SK-N-SH treated with all-trans-retinoic acid at 6 μM for 48 hours (cell line): ENCODE results near the gene C3orf62.

ENCODE experiments used
- ARNTL ChIP-seq: fragments of 450-650 bp; formaldehyde crosslinking; IDR thresholded peaks from 2 replicates; pipeline ENCODE4 v1.5.0; 2020; ENCODE audit warnings: low read depth, mild to moderate bottlenecking, moderate library complexity, borderline replicate concordance
- CREB5 ChIP-seq: fragments of 250-450 bp; sonication (Bioruptor Pico); IDR thresholded peaks from 2 replicates; pipeline ENCODE4 v1.5.1; 2020; ENCODE audit warnings: low read depth, mild to moderate bottlenecking, moderate library complexity
- ESRRG ChIP-seq: fragments of 250-450 bp; sonication (Bioruptor Pico); IDR thresholded peaks from 2 replicates; pipeline ENCODE4 v1.6.1; 2021; ENCODE audit warnings: mild to moderate bottlenecking
- OSR1 ChIP-seq: fragments of 250-450 bp; sonication (Bioruptor Pico); IDR thresholded peaks from 2 replicates; pipeline ENCODE4 v1.8.0; 2022; ENCODE audit warnings: moderate library complexity, mild to moderate bottlenecking, inconsistent platforms
- PATZ1 ChIP-seq: fragments of 250-450 bp; sonication (Bioruptor Pico); IDR thresholded peaks from 2 replicates; pipeline ENCODE4 v1.8.0; 2020; ENCODE audit warnings: mild to moderate bottlenecking, moderate library complexity, borderline replicate concordance
- RARB ChIP-seq: fragments of 250-450 bp; sonication (Bioruptor Pico); IDR thresholded peaks from 2 replicates; pipeline ENCODE4 v1.8.0; 2021; ENCODE audit warnings: mild to moderate bottlenecking, moderate library complexity
- SNAI2 ChIP-seq: fragments of 250-450 bp; sonication (Bioruptor Pico); IDR thresholded peaks from 2 replicates; pipeline ENCODE4 v1.5.0; 2020; ENCODE audit warnings: mild to moderate bottlenecking, moderate library complexity
- TCF4 ChIP-seq: fragments of 250-450 bp; sonication (Bioruptor Pico); IDR thresholded peaks from 2 replicates; pipeline ENCODE4 v1.8.0; 2021; ENCODE audit warnings: mild to moderate bottlenecking, moderate library complexity, borderline replicate concordance
- TOX ChIP-seq: fragments of 250-450 bp; sonication (Bioruptor Pico); IDR thresholded peaks from 2 replicates; pipeline ENCODE4 v1.8.0; 2021; ENCODE audit warnings: mild to moderate bottlenecking, moderate library complexity, borderline replicate concordance
- ZFP30 ChIP-seq: fragments of 450-650 bp; formaldehyde crosslinking; IDR thresholded peaks from 2 replicates; pipeline ENCODE4 v1.5.0; 2022; ENCODE audit warnings: mild to moderate bottlenecking, moderate library complexity
- ZNF565 ChIP-seq: fragments of 450-650 bp; formaldehyde crosslinking; conservative IDR thresholded peaks from 2 replicates; pipeline ENCODE4 v1.5.0; 2020; ENCODE audit warnings: low read depth, mild to moderate bottlenecking, moderate library complexity
- TF ChIP-seq, protein P1 (sequence below): fragments of 250-450 bp; sonication (Bioruptor Pico); IDR thresholded peaks from 2 replicates; pipeline ENCODE4 v1.8.0; 2021; ENCODE audit warnings: low read depth, mild to moderate bottlenecking, moderate library complexity, borderline replicate concordance

DNA sequence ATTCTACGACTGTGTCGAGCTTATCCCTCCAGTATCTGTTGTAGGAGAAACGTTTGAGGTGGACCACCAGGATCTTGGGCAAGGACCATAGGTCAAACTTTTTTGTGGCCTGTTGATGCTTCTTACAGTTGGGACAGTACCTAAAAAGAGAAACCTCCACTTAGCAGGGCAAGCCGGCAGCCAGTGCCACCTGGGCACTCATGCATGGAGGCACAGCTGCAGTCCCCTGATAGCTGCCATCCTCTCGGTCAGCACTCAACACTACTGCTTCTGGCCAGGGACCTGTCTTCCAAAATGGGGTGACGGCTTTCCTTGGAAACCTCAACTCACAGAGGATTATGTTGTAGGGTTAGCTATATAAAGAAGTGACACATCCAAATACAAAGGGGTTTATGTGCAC lies 7.0 kb upstream of the C3orf62 start:
- no peak for TF ChIP-seq RARB (CRISPR knock-in tag)
- TF ChIP-seq ZFP30: no peak
- TF ChIP-seq SNAI2: no peak
- no peak for TF ChIP-seq ZNF565 (CRISPR knock-in tag)
- no peak for TF ChIP-seq ESRRG (CRISPR knock-in tag)
- no peak for TF ChIP-seq ARNTL (CRISPR knock-in tag)
- TF ChIP-seq TCF4: no peak
- TF ChIP-seq TOX (CRISPR knock-in tag): no peak
- no peak for TF ChIP-seq OSR1 (CRISPR knock-in tag)
- no peak for TF ChIP-seq CREB5
- TF ChIP-seq, protein P1, sequence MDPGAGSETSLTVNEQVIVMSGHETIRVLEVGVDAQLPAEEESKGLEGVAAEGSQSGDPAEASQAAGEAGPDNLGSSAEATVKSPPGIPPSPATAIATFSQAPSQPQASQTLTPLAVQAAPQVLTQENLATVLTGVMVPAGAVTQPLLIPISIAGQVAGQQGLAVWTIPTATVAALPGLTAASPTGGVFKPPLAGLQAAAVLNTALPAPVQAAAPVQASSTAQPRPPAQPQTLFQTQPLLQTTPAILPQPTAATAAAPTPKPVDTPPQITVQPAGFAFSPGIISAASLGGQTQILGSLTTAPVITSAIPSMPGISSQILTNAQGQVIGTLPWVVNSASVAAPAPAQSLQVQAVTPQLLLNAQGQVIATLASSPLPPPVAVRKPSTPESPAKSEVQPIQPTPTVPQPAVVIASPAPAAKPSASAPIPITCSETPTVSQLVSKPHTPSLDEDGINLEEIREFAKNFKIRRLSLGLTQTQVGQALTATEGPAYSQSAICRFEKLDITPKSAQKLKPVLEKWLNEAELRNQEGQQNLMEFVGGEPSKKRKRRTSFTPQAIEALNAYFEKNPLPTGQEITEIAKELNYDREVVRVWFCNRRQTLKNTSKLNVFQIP (CRISPR knock-in tag): no peak
- TF ChIP-seq PATZ1: no peak
